Uterus (tissue), 4 donors: ENCODE data around the gene BMP6. TPM values are rescaled to one million over a fixed set of nuclear protein-coding genes. Genes with fewer than 3 reads are reported as not detected.
"Not testable (repeated sequence)": the region's sequence is repeated elsewhere in the genome, so short reads cannot be mapped to it uniquely, and the experiment has no call there.

Experiments used
- DNase-seq, 2 donors: peaks; one replicate each; pipeline ENCODE4 v3.0.0-alpha.2; 2019 to 2020
- H3K27ac ChIP-seq, 2 donors: fragments of 200-600 bp; sonication (generic); 1 replicate in 1 of 2; 2 replicates in 1 of 2; pipeline ENCODE4 v1.5.1; 2016 to 2018
- H3K27me3 ChIP-seq, 2 donors: fragments of 200-600 bp; sonication (generic); one replicate each; pipeline ENCODE4 v1.5.1; 2018 to 2019; ENCODE audit warnings: control low read depth in 1 of 2
- H3K36me3 ChIP-seq, 2 donors: fragments of 200-600 bp; sonication (generic); one replicate each; pipeline ENCODE4 v1.5.1; 2019; ENCODE audit warnings: control low read depth in 1 of 2
- H3K4me1 ChIP-seq, 2 donors: fragments of 200-600 bp; sonication (generic); one replicate each; pipeline ENCODE4 v1.5.1; 2018 to 2019; ENCODE audit warnings: control low read depth in 1 of 2
- H3K4me3 ChIP-seq, 2 donors: fragments of 200-600 bp; sonication (generic); 1 replicate in 1 of 2; 2 replicates in 1 of 2; pipeline ENCODE4 v1.5.1; 2018 to 2019; ENCODE audit warnings: mild to moderate bottlenecking in 1 of 2
- H3K9me3 ChIP-seq, 2 donors: fragments of 200-600 bp; sonication (generic); one replicate each; pipeline ENCODE4 v1.5.1; 2019; ENCODE audit warnings: control low read depth in 1 of 2
- CTCF ChIP-seq, 4 experiments: fragments of 200-600 bp in 2 of 4; fragments of 450-650 bp in 2 of 4; sonication (generic) in 2 of 4; IDR thresholded peaks; one replicate each; pipeline ENCODE4 v1.5.1; 2016 to 2019; ENCODE audit warnings: antibody characterized with exemption in 4 of 4, mild to moderate bottlenecking in 2 of 4, moderate library complexity in 1 of 4
- POLR2A ChIP-seq, 2 donors: fragments of 450-650 bp; IDR thresholded peaks; one replicate each; pipeline ENCODE4 v1.6.1; 2016; ENCODE audit warnings: antibody characterized with exemption in 2 of 2, mild to moderate bottlenecking in 1 of 2, moderate library complexity in 1 of 2
- intact Hi-C: fragments of 100-400 bp; cut with DNase I; formaldehyde crosslinking; loops from one replicate; pipeline ENCODE4 v1.15.1; 2023; ENCODE audit warnings: low total_unique reads
- total RNA-seq, 4 donors: library from RNA; depleted of rRNA in 3 of 4; stranded (reverse); fragments of >200 nt in 3 of 4; gene quantifications; one replicate each; pipeline versions ENCODE4 v1.1.0 to v1.2.4, GENCODE V29; 2014 to 2023
- donor health status: DM: yes; HTN: yes; CAD: no.

BMP6 gene
- total RNA-seq, 4 donors from 2014 or later, result 2.2 to 8.5 (median 4.4) TPM

GRCh38 chr6:7813193-7813592 is 87.3 kb downstream of the BMP6 start:
- H3K4me3 ChIP-seq, result no peak overlapping the region
- intact Hi-C loops, result no loop called here
- no peaks in the 10 kb centered on the region for H3K4me1 ChIP-seq
- no peak for TF ChIP-seq POLR2A (IDR thresholded peaks at IDR 0.05)
- TF ChIP-seq CTCF (IDR thresholded peaks at IDR 0.05), result no peak
- no peaks in the 10 kb centered on the region for H3K36me3 ChIP-seq
- H3K27ac ChIP-seq, result no peak overlapping the region
- H3K9me3 ChIP-seq, result no peaks in the 10 kb centered on the region
- no peaks in the 10 kb centered on the region for H3K27me3 ChIP-seq
- DNase-seq, result no peak

DNA sequence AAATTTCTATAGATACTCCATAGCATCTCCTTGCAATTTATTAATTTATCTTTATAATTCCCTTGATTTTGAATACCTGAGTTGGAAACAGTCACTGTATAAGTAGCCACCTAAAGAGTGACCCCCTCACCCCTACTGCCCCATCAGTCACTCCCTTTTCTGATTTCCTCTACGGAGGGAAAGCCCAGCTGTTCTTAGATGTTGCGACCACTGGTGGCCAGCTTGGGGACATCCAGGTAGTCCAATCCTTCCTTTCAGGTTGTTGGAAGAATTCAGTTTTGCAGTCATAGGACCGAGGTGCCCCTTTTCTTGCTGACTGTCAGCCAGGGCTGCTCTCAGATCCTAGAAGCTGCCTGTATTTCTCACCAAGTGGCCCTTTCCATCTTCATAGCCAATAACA is 87.8 kb downstream of the BMP6 start:
- no peak for DNase-seq
- TF ChIP-seq CTCF (IDR thresholded peaks at IDR 0.05) (no peak), POLR2A (IDR thresholded peaks at IDR 0.05) (no peak)
- H3K27me3 ChIP-seq, result no peaks in the 10 kb centered on the region
- intact Hi-C loops, result no loop called here
- no peaks in the 10 kb centered on the region for H3K4me1 ChIP-seq
- no peak overlapping the region for H3K4me3 ChIP-seq
- no peaks in the 10 kb centered on the region for H3K36me3 ChIP-seq
- H3K9me3 ChIP-seq, result no peaks in the 10 kb centered on the region
- no peak overlapping the region for H3K27ac ChIP-seq

DNA sequence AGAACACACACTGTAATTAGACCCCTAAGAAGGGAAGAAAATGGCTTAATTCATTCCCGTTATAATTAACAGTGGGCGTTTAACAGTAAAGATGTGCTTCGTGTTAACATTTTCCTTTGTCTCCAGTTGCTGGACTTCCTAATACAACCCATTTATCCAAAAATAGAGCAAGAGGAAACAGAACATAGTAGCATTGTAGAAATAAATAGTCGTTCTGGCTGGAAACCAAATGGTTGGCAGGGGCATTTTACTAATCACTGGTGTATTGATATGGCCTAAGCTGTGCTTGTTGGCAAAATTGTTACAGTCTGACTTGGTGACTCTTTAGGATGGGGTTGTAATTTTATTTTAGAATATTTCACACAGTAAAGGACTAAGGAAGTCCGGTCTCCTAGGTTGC is 89.8 kb downstream of the BMP6 start:
- intact Hi-C loops, result no loop called here
- TF ChIP-seq POLR2A (IDR thresholded peaks at IDR 0.05) (no peak), CTCF (IDR thresholded peaks at IDR 0.05) (no peak)
- H3K36me3 ChIP-seq, result no peaks in the 10 kb centered on the region
- H3K9me3 ChIP-seq, result no peaks in the 10 kb centered on the region
- H3K4me1 ChIP-seq, result no peaks in the 10 kb centered on the region
- H3K4me3 ChIP-seq, result no peak overlapping the region
- no peak overlapping the region for H3K27ac ChIP-seq
- H3K27me3 ChIP-seq, result no peaks in the 10 kb centered on the region
- DNase-seq, result no peak

DNA sequence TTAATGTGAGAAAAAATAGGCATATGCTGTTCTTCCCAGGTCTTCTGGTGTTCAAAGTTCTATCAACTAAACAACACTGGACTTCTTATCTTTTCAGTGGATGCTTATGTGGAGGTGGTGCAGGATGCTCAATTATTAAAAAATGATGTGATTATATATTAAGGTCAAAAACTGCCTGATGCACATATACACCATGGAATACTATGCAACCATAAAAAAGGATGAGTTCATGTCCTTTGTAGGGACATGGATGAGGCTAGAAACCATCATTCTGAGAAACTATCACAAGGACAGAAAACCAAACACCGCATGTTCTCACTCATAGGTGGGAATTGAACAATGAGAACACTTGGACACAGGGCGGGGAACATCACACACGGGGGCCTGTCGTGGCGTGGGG is 91.3 kb downstream of the BMP6 start:
- H3K4me3 ChIP-seq, H3K36me3 ChIP-seq, H3K27me3 ChIP-seq, intact Hi-C loops, H3K4me1 ChIP-seq, H3K27ac ChIP-seq, DNase-seq, H3K9me3 ChIP-seq: not testable (repeated sequence)

- peak overlapping the region in 1 of 2 donors; percentile 40 for H3K27ac ChIP-seq
- H3K27me3 ChIP-seq, result no peaks in the 10 kb centered on the region
- TF ChIP-seq CTCF (IDR thresholded peaks at IDR 0.05) (no peak), POLR2A (IDR thresholded peaks at IDR 0.05) (no peak)
- peak; percentile 27 to 45 for DNase-seq
- no peak overlapping the region for H3K4me3 ChIP-seq
- no peaks in the 10 kb centered on the region for H3K4me1 ChIP-seq
- H3K9me3 ChIP-seq, result no peaks in the 10 kb centered on the region
- H3K36me3 ChIP-seq, result no peaks in the 10 kb centered on the region
- intact Hi-C loops, result no loop called here
Observed at GRCh38 chr6:7818257-7819214, 92.6 kb downstream of the BMP6 start.
